Esophagus muscularis mucosa (tissue), 3 donors: Measurements from ENCODE around the gene ADAMTSL5.

Experiments used
- POLR2A ChIP-seq: fragments of 450-650 bp; IDR thresholded peaks from one replicate; pipeline ENCODE4 v1.6.1; 2017; ENCODE audit warnings: antibody characterized with exemption, moderate library complexity, mild to moderate bottlenecking, low read depth
- TF ChIP-seq, protein P1 (sequence below), 3 experiments: fragments of 200-600 bp in 2 of 3; fragments of 450-650 bp in 1 of 3; sonication (generic) in 2 of 3; IDR thresholded peaks; one replicate each; pipeline ENCODE4 v1.5.1; 2017 to 2019; ENCODE audit warnings: antibody characterized with exemption in 3 of 3, mild to moderate bottlenecking in 2 of 3, moderate library complexity in 1 of 3

DNA sequence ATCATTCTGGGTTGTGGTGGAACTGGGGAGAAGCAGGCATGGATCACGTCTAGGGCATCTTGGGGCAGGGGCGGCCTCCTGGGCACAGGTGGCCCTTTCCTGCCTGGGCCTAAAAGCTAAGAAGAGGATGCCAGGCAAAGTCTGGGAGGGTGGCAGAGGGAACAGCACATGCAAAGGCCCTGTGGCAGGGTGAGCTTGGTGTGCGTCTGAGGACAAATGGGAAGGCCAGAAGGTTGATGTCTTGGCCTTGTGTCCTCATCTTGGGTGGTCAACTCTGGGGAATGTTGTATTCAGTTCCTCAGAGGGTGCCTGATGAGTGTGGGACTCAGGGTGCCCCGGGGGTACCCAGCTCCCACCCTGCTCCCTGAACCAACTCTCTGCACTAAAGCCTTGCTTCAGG, 5.7 kb upstream of the ADAMTSL5 start:
- TF ChIP-seq, protein P1, sequence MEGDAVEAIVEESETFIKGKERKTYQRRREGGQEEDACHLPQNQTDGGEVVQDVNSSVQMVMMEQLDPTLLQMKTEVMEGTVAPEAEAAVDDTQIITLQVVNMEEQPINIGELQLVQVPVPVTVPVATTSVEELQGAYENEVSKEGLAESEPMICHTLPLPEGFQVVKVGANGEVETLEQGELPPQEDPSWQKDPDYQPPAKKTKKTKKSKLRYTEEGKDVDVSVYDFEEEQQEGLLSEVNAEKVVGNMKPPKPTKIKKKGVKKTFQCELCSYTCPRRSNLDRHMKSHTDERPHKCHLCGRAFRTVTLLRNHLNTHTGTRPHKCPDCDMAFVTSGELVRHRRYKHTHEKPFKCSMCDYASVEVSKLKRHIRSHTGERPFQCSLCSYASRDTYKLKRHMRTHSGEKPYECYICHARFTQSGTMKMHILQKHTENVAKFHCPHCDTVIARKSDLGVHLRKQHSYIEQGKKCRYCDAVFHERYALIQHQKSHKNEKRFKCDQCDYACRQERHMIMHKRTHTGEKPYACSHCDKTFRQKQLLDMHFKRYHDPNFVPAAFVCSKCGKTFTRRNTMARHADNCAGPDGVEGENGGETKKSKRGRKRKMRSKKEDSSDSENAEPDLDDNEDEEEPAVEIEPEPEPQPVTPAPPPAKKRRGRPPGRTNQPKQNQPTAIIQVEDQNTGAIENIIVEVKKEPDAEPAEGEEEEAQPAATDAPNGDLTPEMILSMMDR (IDR thresholded peaks at IDR 0.05): no peak
- TF ChIP-seq POLR2A: no peak
